ENCODE results near the gene AGER.
"Not testable (repeated sequence)": the region's sequence is repeated elsewhere in the genome, so short reads cannot be mapped to it uniquely, and the experiment has no call there.

AGER gene

GRCh38 chr6:32184084-32184640 is at the start of gene AGER:
Gene AGER (minus strand): TSS chr6:32184253. CDS start chr6:32184222, 31 bp downstream.
- DNase-seq (ENCODE audit: low read depth): no peak

- no peak for DNase-seq (ENCODE audit: low read depth)
These were observed 42.4 kb upstream of the AGER start for GRCh38 chr6:32226434-32226833.

DNA sequence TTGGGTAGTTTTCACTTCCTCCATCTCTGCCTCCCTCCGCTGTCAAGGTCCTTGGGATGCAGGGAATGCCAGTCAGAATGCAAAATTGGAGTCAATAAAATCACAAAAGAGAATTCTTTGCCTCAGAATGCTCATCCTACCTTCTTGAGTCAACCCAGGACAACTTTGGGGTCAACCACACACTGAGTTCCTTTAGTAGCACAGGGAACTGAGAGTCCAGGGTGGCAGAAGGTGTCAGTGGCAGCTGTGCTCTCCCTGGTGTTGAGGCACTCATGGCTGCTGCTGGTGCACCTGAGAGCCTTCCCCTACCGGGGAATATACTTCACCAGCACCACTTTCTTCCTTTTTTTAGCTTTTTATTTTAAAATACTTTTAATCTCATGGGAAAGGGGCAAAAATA is 40.6 kb upstream of the AGER start:
- no peak for DNase-seq (ENCODE audit: low read depth)

GRCh38 chr6:32223258-32224235 is 39.5 kb upstream of the AGER start, which contains the start of gene NOTCH4:
Gene NOTCH4 (minus strand): TSS chr6:32224067. CDS start chr6:32223928, 139 bp downstream.
- no peak for DNase-seq (ENCODE audit: low read depth)

GRCh38 chr6:32222333-32223230 is 38.5 kb upstream of the AGER start:
- no peak for DNase-seq (ENCODE audit: low read depth)

- no peak for DNase-seq (ENCODE audit: low read depth)
These were observed 36.0 kb upstream of the AGER start for GRCh38 chr6:32220021-32220420.

DNA sequence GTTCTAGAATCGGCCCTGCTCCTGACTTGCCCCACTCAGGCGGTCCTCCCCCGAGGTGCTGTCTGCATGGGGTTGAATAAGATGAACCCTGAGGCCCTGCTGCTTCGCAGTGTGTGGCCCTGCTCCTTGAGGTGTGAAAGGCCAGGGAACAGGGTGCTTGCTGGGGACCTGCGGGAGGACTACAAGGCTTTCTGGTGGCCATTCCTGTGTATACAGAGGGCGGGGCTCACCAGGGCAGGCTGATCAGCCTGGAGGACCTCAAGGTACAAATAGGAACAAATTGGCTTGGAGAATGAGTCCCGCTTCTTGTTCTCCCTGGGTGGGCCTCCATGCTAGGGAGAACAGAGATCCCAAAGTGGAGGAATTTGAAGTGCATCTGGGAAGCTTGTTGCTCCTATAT is 34.1 kb upstream of the AGER start:
- no peak for DNase-seq (ENCODE audit: low read depth)

DNA sequence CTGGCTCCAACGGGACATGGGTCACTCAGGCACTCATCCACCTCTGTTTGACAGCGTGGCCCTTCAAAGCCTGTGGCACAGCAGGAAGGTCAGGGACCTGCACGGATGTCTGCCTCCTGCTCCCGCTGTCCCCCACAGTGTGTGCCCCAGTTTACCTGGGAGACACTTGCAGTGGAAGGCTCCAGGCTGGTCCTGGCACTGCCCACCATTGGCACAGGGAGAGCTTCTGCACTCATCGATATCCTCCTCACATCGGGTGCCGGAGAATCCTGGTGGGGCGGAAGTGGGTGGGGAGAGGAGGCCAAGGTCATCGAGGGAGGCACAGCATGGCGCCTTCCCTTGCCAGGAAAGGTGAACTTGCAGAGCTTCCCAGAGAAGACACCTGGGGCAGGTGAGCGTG is 32.9 kb upstream of the AGER start:
- no peak for DNase-seq (ENCODE audit: low read depth)

DNA sequence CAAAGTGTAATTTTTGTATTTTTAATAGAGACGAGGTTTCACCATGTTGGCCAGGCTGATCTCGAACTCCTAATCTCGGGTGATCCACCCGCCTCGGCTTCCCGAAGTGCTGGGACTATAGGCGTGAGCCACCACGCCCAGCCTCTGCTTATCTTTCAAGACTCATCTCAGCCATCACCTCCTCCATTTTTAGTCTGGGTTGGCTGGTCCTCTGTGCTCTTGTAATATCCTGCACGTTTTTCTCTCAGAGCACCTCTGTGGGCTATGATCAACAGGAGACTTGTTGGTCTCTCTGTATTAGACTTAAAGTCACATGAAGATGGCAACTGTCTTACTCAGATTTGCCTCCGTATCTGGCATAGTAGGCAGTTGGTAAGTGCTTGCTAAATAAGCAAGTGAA is 32.2 kb upstream of the AGER start:
- DNase-seq (ENCODE audit: low read depth): no peak

DNA sequence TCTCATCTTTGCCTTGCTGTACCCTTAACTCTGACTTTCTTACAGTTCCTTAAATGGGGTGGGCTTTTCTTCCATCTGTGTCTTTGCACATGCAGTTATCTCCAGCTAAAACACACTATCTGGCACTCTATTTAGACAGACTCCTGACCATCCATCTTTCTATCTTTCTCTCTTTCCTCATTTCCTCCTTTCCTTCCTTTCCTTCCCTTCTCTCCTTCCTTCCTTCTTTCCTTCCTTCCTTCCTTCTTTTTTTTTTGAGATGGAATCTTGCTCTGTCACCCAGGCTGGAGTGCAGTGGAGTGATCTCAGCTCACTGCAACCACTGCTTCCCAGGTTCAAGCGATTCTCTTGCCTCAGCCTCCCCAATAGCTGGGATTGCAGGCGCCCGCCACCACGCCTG is 31.6 kb upstream of the AGER start:
- no peak for DNase-seq (ENCODE audit: low read depth)

- DNase-seq (ENCODE audit: low read depth): no peak
These were observed 30.1 kb upstream of the AGER start for GRCh38 chr6:32214126-32214525.

GRCh38 chr6:32213649-32214048 is 29.6 kb upstream of the AGER start:
- DNase-seq (ENCODE audit: low read depth): no peak

DNA sequence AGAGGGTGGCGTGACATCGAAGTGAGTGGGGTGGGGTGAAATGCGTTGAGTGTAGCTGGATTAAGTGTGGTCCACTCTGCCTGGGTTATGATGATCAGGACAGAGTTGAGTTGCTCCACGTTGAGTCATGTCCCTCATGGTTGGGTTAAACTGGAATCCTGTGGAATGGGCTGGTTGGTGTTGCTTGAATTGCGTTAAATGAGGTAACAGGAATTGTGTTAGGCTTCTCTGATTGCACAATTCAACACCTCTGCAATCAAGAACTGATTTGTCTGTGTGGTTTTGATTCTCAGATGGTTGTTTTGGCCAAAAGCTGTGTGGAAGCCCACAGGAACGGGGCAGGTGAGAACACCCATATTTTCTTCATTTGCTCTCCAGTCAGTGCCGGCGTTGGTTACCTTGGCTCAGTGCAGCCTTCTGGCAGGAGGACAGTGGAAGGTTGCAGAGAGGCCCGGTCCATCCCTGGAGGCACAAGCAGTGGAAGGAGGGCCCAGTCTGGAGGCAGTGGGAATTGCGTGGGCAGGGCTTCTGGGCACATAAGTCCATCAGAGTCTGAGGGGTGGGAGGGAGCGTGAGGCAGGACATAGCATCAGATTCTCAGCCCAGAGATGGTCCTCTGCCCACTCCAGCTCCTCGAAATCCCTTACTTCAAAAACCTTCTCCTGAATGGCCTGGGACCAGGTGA is 28.2 kb upstream of the AGER start:
- DNase-seq (ENCODE audit: low read depth): no peak

DNA sequence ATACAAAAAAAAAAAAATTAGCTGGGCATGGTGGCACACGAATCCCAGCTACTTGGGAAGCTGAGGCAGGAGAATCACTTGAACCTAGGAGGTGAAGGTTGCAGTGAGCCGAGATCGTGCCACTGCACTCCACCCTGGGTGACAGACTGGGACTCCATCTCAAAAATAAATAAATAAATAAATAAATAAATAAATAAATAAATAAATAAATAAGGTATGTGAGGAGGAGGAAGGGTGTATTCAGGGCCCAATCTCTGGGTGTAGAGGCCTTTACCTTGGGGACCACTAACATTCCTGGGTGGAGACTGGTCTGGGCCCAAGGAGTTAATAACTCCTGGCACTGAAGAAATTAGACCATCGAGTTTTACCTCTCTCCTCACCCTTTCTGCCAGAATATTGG is 27.4 kb upstream of the AGER start:
- not testable (repeated sequence) for DNase-seq (ENCODE audit: low read depth)

- DNase-seq (ENCODE audit: low read depth): no peak
These were observed 26.1 kb upstream of the AGER start for GRCh38 chr6:32210191-32210601.

GRCh38 chr6:32208996-32209395 is 24.9 kb upstream of the AGER start:
- DNase-seq (ENCODE audit: low read depth): no peak

- DNase-seq (ENCODE audit: low read depth): no peak
These were observed 20.2 kb upstream of the AGER start for GRCh38 chr6:32204268-32204715.

DNA sequence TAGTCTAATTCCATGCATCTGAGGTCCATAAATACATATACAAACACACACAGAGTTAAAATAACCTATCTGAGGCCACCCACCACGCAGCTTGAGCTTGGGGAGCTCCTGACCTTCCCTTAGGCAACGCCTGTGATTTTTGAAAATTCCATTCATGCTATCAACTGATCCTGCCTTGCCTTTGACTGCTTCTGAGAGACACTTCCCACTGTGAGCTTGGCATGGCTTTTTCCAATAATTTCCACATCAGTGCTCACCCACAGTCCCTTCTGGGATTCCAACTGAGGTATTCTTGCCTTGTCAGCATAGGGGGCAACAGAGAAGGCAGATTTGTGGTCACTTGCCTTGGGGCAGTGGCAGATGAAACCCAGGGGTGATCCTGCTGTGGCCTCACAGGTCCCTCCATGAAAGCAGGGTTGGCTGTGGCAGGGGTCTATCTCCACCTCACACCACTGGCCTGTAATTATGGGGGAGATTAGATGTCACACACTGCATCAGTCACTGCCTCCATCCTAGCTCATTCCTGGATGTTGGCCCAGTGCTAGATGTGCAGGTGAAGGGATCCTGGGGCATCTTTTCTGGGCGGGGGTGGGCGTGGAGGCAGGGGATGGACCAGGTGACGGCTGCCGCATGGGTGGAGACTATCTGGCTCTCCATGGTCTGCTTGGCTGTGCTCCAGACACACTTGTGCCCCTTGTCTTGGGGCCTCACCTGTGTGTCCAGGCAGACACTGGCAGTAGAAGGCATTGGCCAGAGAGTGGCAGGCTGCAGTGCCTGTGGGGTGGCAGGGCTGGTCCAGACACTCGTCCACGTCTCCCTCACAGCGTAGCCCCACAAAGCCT is 19.6 kb upstream of the AGER start:
- no peak for DNase-seq (ENCODE audit: low read depth)

- DNase-seq (ENCODE audit: low read depth): no peak
These were observed 18.1 kb upstream of the AGER start for GRCh38 chr6:32202186-32202585.

DNA sequence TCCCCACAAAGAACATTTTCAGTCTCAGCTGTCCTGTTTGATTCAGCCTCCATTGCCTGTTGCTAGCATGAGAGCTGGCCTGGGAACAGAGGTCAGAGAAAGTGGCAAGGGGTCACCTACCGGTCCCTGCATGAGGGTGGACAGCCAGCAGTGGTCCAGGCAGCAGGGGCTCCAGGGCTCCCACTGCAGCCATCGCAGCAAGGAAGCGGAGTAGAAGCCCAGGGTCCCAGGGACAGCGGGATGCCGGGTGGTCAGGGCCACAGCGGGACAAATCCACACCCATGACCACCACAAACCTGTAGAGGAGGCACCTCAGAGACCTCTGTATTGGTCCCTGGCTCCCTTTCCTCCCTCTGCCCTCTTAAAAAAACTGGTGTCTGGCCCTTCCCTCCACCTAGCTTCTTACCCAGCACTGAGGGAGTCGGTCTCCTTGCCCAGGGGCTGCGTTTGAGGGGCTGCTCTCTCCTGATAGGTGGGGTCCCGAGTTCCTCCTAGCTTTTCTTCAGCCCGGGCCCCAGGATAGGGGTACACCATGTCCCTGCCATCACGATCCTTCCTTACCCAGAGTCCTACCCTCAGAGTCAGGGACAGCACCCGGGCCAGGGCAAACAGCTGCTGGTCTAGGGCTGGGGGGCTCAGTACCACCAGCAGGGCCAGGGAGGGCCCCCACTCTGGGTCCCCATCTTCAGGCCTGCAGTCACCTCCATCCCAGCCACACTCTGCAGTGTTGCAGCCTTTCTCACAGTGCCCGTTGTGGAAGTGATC is 16.8 kb upstream of the AGER start:
- no peak for DNase-seq (ENCODE audit: low read depth)

All from T-helper 22 cell (primary cell).